ENCODE data around the gene WDR13.

GRCh38 chrX:48598614-48599013, 1.3 kb downstream of the WDR13 start:
- TF ChIP-seq CTCF (conservative IDR thresholded peaks at IDR 0.05; ENCODE audit: low read length) (no peak), EZH2phosphoT487 (IDR thresholded peaks at IDR 0.05; ENCODE audit: borderline replicate concordance, low read depth, low read length) (no peak)

Data from OCI-LY7 (cell line).